Gastroesophageal sphincter (tissue), 4 donors: Measurements from ENCODE around the gene SLC35B2. TPM values are rescaled to one million over a fixed set of nuclear protein-coding genes. Genes with fewer than 3 reads are reported as not detected.

Experiments used
- ATAC-seq: fragments of 150-250 bp; one replicate; pipeline ENCODE4 v1.9.1; 2016; ENCODE audit warnings: mild to moderate bottlenecking, moderate library complexity
- H3K27ac ChIP-seq, 4 donors: fragments of 200-600 bp; sonication (generic) in 3 of 4; 1 replicate in 3 of 4; 2 replicates in 1 of 4; pipeline ENCODE4 v1.5.1; 2016 to 2019
- H3K27me3 ChIP-seq: fragments of 200-600 bp; sonication (generic); one replicate; pipeline ENCODE4 v1.5.1; 2019
- H3K36me3 ChIP-seq, 2 donors: fragments of 200-600 bp; sonication (generic); one replicate each; pipeline ENCODE4 v1.5.1; 2019; ENCODE audit warnings: control low read depth in 1 of 2
- H3K4me1 ChIP-seq, 3 donors: fragments of 200-600 bp; sonication (generic); 1 replicate in 2 of 3; 2 replicates in 1 of 3; pipeline ENCODE4 v1.5.1; 2016 to 2019; ENCODE audit warnings: control low read depth in 2 of 3
- H3K4me3 ChIP-seq, 2 donors: fragments of 200-600 bp; sonication (generic); one replicate each; pipeline ENCODE4 v1.5.1; 2019; ENCODE audit warnings: mild to moderate bottlenecking in 1 of 2, moderate library complexity in 1 of 2
- H3K9me3 ChIP-seq, 3 donors: fragments of 200-600 bp; sonication (generic); one replicate each; pipeline ENCODE4 v1.5.1; 2017 to 2019; ENCODE audit warnings: control low read depth in 2 of 3
- EP300 ChIP-seq: sonication (generic); formaldehyde crosslinking; IDR thresholded peaks from one replicate; pipeline ENCODE4 v1.6.1; 2017; ENCODE audit warnings: antibody characterized with exemption, mild to moderate bottlenecking
- POLR2A ChIP-seq, 2 donors: fragments of 450-650 bp; IDR thresholded peaks; one replicate each; pipeline ENCODE4 v1.6.1; 2017; ENCODE audit warnings: antibody characterized with exemption in 2 of 2, mild to moderate bottlenecking in 2 of 2, moderate library complexity in 1 of 2
- POLR2AphosphoS5 ChIP-seq: sonication (generic); formaldehyde crosslinking; IDR thresholded peaks from one replicate; pipeline ENCODE4 v1.6.1; 2017; ENCODE audit warnings: antibody characterized with exemption
- WGBS, 2 donors: methylation state at CpG; one replicate each; pipeline ENCODE4 v1.1.5; 2018; ENCODE audit warnings: low coverage in 1 of 2; 5-methylcytosine and 5-hydroxymethylcytosine counted together
- total RNA-seq, 4 donors: library from RNA; depleted of rRNA; stranded (reverse); fragments of >200 nt; gene quantifications; one replicate each; pipeline ENCODE4 v1.1.0, GENCODE V29; 2016
- TF ChIP-seq, protein P1 (sequence below), 4 experiments: fragments of 200-600 bp in 2 of 4; fragments of 450-650 bp in 2 of 4; sonication (generic) in 1 of 4; IDR thresholded peaks; one replicate each; pipeline ENCODE4 v1.5.1; 2017 to 2019; ENCODE audit warnings: antibody characterized with exemption in 4 of 4, mild to moderate bottlenecking in 2 of 4, moderate library complexity in 2 of 4

The SLC35B2 gene
- total RNA-seq, 4 donors from 2014 or later = 21.3 to 34.0 (median 25.6) TPM

DNA sequence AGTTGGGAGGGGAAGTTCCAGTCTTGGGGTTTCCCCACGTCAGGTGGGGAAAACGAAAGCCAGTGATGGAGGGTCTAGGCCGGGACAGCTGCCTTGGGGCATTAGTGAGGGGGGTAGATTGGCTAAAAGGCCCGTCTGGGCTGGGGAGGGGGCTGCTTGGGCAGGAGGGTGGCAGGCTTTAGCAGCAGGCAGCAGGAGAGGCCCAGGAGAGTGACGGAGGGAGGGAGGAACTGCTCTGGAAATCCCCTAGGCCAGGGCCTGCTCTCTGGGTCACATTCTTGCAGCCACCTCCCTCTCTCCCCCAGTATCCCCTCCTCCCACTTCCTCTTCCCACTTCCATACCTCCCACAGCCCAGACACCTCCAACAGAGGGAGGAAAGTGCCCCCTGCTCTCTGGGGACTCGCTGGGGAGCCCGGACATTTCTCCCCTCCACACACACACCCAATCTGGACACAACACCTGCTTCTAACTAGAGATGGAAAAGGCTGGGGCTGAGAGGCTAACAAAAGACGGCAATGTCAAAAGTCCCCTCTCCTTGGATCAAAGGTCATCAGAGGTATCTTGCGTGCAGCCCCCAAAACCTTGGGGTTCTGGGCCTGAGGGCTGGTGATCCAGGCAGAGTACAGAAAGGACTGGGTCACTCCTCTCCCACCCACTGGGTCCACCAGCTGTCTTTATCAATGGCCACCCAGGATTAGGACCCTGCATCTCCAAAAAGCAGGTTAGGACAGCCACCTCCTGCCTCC, 6.2 kb upstream of the SLC35B2 start:
- Histone ChIP-seq H3K9me3 (no peaks in the 10 kb centered on the region), H3K4me3 (peak overlapping the region in 1 of 2 donors; percentile 87), H3K27ac (peak overlapping the region in 1 of 4 donors; percentile 16), H3K4me1 (peaks cover 4 to 36% (median 29%) of the 10 kb centered on the region in 3 donors), H3K27me3 (peaks cover 7% of the 10 kb centered on the region), H3K36me3 (peaks cover 0 to 24% of the 10 kb centered on the region in 2 donors)
- WGBS, 2 donors = 32 to 51% methylated on average over 5 to 7 of the region's 9 CpGs
- no peak for TF ChIP-seq POLR2A (IDR thresholded peaks at IDR 0.05)
- TF ChIP-seq POLR2AphosphoS5 = no peak
- TF ChIP-seq EP300 = no peak
- TF ChIP-seq, protein P1, sequence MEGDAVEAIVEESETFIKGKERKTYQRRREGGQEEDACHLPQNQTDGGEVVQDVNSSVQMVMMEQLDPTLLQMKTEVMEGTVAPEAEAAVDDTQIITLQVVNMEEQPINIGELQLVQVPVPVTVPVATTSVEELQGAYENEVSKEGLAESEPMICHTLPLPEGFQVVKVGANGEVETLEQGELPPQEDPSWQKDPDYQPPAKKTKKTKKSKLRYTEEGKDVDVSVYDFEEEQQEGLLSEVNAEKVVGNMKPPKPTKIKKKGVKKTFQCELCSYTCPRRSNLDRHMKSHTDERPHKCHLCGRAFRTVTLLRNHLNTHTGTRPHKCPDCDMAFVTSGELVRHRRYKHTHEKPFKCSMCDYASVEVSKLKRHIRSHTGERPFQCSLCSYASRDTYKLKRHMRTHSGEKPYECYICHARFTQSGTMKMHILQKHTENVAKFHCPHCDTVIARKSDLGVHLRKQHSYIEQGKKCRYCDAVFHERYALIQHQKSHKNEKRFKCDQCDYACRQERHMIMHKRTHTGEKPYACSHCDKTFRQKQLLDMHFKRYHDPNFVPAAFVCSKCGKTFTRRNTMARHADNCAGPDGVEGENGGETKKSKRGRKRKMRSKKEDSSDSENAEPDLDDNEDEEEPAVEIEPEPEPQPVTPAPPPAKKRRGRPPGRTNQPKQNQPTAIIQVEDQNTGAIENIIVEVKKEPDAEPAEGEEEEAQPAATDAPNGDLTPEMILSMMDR (IDR thresholded peaks at IDR 0.05) = no peak
- ATAC-seq = no peak

DNA sequence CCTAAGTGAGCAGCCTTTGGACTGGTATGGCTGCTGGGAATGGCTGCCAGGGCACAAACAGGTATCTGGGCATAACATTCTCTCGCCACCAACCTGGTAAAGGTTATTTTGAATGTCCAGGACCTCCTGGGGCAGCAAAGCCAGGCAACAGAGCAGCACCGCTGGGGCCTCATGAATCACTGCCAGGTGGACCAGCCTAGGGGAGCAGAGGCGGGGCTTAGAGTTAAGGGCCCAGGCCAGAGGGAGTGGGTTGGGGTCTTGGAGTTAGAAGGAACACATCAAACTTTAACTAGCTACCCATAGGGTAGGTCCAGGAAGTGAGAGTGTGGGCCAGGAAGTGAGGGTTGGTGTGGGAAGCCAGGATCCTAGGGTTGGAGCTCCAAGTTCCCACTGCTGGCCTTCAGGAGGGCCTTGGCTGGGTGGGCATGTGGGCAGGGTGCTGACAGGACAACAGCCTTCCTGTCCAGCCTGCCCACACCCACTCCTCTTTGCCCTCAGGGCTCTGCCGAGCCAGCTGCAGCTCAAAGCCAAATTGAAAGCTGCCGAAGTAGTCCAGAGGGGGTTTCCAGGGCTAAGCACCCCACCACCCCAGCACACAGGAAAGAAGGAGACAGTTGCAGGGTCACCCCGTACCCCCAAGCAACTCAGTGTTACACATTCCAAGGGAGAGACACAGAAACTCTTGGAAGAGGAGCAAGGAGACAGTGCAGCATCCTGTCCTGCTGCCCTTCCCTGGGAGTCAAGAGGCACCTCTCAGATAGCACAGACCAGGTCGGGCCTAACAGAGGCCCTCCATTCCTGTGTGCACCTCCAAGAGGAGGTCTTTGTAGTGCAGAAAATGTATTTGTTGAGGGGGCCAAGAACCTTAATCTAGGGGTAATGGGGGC, 5.4 kb upstream of the SLC35B2 start:
- Histone ChIP-seq H3K9me3 (no peaks in the 10 kb centered on the region), H3K27ac (peak overlapping the region in 1 of 4 donors; percentile 16), H3K36me3 (peaks cover 0 to 25% of the 10 kb centered on the region in 2 donors), H3K4me1 (peaks cover 4 to 42% (median 33%) of the 10 kb centered on the region in 3 donors), H3K4me3 (peak overlapping the region in 1 of 2 donors; percentile 87), H3K27me3 (no peaks in the 10 kb centered on the region)
- 72% methylated on average over 2 of the region's 7 CpGs; no CpG with 5 or more reads in 1 of the 2 donors for WGBS, 2 donors
- TF ChIP-seq POLR2AphosphoS5 (no peak), EP300 (no peak), POLR2A (IDR thresholded peaks at IDR 0.05) (no peak)
- TF ChIP-seq, protein P1 (IDR thresholded peaks at IDR 0.05) = no peak
- no peak for ATAC-seq

DNA sequence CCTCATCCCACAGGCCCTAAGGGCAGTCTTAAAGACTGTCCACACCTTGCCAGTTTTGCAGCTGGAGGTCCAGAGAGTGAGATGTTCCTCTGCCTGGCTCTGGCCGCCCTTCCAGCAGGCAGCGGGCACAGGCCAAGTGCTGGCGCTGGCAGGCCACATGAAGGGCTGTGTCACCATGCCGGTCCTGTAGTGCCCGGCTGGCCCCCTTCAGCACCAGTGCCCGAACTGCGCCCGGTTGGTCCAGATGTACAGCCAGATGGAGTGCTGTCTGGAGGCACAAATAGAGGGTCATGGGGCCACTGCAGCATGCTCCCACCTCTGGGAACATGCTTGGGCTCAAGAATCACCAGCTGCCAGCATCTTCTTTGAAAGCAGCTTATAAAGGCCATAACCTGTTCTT, 4.3 kb upstream of the SLC35B2 start:
- no peak for ATAC-seq
- Histone ChIP-seq H3K27ac (no peak overlapping the region), H3K36me3 (peaks cover 0 to 25% of the 10 kb centered on the region in 2 donors), H3K4me1 (peaks cover 4 to 48% (median 34%) of the 10 kb centered on the region in 3 donors), H3K9me3 (no peaks in the 10 kb centered on the region), H3K27me3 (no peaks in the 10 kb centered on the region), H3K4me3 (no peak overlapping the region)
- TF ChIP-seq, protein P1 (IDR thresholded peaks at IDR 0.05) = no peak
- TF ChIP-seq POLR2A (IDR thresholded peaks at IDR 0.05) (no peak), EP300 (no peak), POLR2AphosphoS5 (no peak)
- WGBS, 2 donors = no CpG with 5 or more reads among the region's 8 CpGs

DNA sequence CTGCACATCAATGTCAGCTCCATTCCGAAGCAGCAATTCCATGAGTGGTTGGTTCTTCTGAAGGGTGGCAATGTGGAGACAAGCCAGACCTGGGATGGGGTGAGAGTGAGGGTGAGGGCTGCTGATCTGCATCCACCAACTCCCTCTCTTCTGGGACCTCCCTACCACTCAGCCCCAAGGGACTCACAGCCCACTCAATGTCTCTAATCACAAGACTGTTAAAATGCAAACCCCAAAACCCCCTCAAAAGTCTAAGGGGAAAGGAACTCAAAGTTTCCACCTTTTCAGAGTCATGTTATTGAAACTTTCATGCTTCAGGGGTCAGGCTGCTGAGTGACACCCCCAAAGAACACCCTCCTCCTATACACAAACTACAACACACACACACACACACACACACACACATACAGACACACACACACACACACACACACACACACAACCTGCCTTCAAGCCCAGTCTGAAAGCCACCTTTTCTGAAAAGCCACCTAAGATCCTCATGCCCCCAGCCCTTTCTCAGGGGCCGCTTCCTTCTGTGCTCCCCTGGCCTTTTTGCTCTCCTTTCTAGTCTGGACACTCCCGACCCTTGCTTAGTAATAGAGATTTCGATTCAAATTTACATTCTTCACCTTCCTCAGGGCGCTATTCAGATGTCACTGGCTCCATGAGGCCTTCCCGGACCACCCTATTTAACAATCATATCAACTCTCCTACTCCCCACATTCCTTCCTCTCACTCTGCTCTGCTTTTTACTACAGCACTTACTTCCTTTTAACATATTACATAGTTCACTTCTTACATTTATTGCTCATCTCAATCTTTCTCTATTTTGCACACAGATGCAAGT, 3.3 kb upstream of the SLC35B2 start:
- TF ChIP-seq POLR2A (IDR thresholded peaks at IDR 0.05) (no peak), POLR2AphosphoS5 (no peak), EP300 (no peak)
- TF ChIP-seq, protein P1 (IDR thresholded peaks at IDR 0.05) = no peak
- 90% methylated on average over 2 to 5 of the region's 6 CpGs for WGBS, 2 donors
- Histone ChIP-seq H3K9me3 (no peaks in the 10 kb centered on the region), H3K27me3 (no peaks in the 10 kb centered on the region), H3K36me3 (peaks cover 0 to 29% of the 10 kb centered on the region in 2 donors), H3K4me1 (peaks cover 4 to 57% (median 41%) of the 10 kb centered on the region in 3 donors), H3K27ac (no peak overlapping the region), H3K4me3 (no peak overlapping the region)
- no peak for ATAC-seq
